GM21367 (cell line): ENCODE results near the gene EIPR1.

Experiments used
- ATAC-seq: cut with Tn5 transposase; IDR thresholded peaks from one replicate; pipeline ENCODE4 v1.9.1; 2021; ENCODE audit not compliant: unreplicated experiment

The EIPR1 gene

GRCh38 chr2:3377612-3378432 is at the start of gene EIPR1:
TSS of gene EIPR1 (minus strand) at chr2:3377818. CDS start at chr2:3377689, 129 bp downstream.
- ATAC-seq, result peak; percentile 81

GRCh38 chr2:3427272-3427671 is 49.7 kb upstream of the EIPR1 start:
- no peak for ATAC-seq

GRCh38 chr2:3426615-3427014 is 49.0 kb upstream of the EIPR1 start:
- no peak for ATAC-seq

GRCh38 chr2:3424171-3424795 is 46.7 kb upstream of the EIPR1 start:
- no peak for ATAC-seq

GRCh38 chr2:3423492-3424170 is 46.0 kb upstream of the EIPR1 start:
- no peak for ATAC-seq

GRCh38 chr2:3422161-3422779 is 44.7 kb upstream of the EIPR1 start:
- no peak for ATAC-seq

- no peak for ATAC-seq
Measured at GRCh38 chr2:3421580-3421979, 44.0 kb upstream of the EIPR1 start.

GRCh38 chr2:3420769-3421397 is 43.3 kb upstream of the EIPR1 start:
- no peak for ATAC-seq

GRCh38 chr2:3420076-3420768 is 42.6 kb upstream of the EIPR1 start:
- no peak for ATAC-seq

GRCh38 chr2:3418766-3419404 is 41.3 kb upstream of the EIPR1 start:
- no peak for ATAC-seq

- ATAC-seq, result no peak
Measured at GRCh38 chr2:3414133-3414860, 36.7 kb upstream of the EIPR1 start.

- ATAC-seq, result no peak
Measured at GRCh38 chr2:3413697-3414096, 36.1 kb upstream of the EIPR1 start.

GRCh38 chr2:3411103-3411502 is 33.5 kb upstream of the EIPR1 start:
- ATAC-seq, result no peak

GRCh38 chr2:3409627-3410170 is 32.1 kb upstream of the EIPR1 start:
- no peak for ATAC-seq

- ATAC-seq, result no peak
Measured at GRCh38 chr2:3408781-3409180, 31.2 kb upstream of the EIPR1 start.

- ATAC-seq, result no peak
Measured at GRCh38 chr2:3406501-3406900, 28.9 kb upstream of the EIPR1 start.

GRCh38 chr2:3405876-3406275 is 28.3 kb upstream of the EIPR1 start:
- ATAC-seq, result no peak

- no peak for ATAC-seq
Measured at GRCh38 chr2:3405307-3405706, 27.7 kb upstream of the EIPR1 start.

- no peak for ATAC-seq
Measured at GRCh38 chr2:3404349-3404894, 26.8 kb upstream of the EIPR1 start.
